ENCODE data around the gene PLA2G2F. TPM values are rescaled to one million over a fixed set of nuclear protein-coding genes. Genes with fewer than 3 reads are reported as not detected.

The PLA2G2F gene
- total RNA-seq, 1 experiment from 2014 or later = not detected

DNA sequence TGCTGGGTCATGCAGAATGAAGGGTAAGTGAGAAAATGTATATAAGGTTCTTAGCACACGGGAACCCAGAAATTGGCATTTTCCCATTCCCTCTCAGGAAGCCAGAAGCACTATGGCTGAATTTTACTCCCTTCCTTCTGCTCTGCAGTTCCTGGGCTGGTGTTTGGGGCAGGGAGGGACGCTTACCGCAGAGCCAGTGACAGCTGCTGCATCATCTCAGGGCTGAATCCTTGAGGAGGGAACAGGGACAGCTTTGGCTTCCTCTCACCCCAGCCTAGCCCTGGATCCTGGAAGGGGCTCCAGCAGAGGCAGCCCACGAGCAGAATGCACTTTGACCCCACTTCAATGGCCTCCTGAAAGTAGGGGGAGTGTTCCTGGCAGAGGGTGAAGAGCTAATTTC is 31.8 kb upstream of the PLA2G2F start:
- no peaks in the 10 kb centered on the region for H3K27me3 ChIP-seq (replicated peaks; ENCODE audit: insufficient read depth, low read depth, low read length, poor library complexity)
- H3K27ac ChIP-seq (ENCODE audit: low read depth, low read length, poor library complexity, severe bottlenecking) = no peak overlapping the region
- no peak for TF ChIP-seq EZH2 (IDR thresholded peaks at IDR 0.05; ENCODE audit: borderline replicate concordance, low read depth, low read length, poor library complexity, severe bottlenecking)
- TF ChIP-seq, protein P1, sequence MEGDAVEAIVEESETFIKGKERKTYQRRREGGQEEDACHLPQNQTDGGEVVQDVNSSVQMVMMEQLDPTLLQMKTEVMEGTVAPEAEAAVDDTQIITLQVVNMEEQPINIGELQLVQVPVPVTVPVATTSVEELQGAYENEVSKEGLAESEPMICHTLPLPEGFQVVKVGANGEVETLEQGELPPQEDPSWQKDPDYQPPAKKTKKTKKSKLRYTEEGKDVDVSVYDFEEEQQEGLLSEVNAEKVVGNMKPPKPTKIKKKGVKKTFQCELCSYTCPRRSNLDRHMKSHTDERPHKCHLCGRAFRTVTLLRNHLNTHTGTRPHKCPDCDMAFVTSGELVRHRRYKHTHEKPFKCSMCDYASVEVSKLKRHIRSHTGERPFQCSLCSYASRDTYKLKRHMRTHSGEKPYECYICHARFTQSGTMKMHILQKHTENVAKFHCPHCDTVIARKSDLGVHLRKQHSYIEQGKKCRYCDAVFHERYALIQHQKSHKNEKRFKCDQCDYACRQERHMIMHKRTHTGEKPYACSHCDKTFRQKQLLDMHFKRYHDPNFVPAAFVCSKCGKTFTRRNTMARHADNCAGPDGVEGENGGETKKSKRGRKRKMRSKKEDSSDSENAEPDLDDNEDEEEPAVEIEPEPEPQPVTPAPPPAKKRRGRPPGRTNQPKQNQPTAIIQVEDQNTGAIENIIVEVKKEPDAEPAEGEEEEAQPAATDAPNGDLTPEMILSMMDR (conservative IDR thresholded peaks at IDR 0.05; ENCODE audit: low read depth, low read length) = no peak
- no peak overlapping the region for H3K4me3 ChIP-seq (ENCODE audit: low read depth, low read length, poor library complexity, severe bottlenecking)
- BruUV-seq (replicated peaks) = no TSS peak
- ChIA-PET CTCF (no interaction called here), POLR2A (ENCODE audit: low non-redundant PET) (no interaction called here)
- no peaks in the 10 kb centered on the region for H3K9me3 ChIP-seq (ENCODE audit: low read depth, low read length, poor library complexity, severe bottlenecking)
- intact Hi-C loops (cut with micrococcal nuclease; ENCODE audit: unreplicated experiment) = no loop called here
- H3K4me1 ChIP-seq (ENCODE audit: insufficient read depth, low read length, poor library complexity, severe bottlenecking) = no peaks in the 10 kb centered on the region
- H3K36me3 ChIP-seq (ENCODE audit: insufficient read depth, low read length, poor library complexity, severe bottlenecking) = no peaks in the 10 kb centered on the region
- DNase-seq (ENCODE audit: low spot score) = no peak

DNA sequence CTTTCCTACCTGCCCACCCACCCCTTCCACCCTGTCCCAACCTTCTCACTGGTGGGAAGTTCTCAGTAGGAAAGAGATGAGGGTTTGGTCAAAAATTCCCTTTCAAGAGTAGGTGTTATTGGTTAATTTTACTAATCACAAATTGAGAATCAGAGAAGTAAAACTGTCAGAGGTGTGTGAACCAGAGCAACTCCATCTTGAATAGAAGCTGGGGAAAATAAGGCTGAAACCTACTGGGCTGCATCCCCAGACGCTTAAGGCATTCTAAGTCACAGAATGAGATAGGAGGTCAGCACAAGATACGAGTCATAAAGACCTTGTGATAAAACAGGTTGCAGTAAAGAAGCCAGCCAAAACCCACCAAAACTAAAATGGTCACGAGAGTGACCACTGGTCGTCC is 31.3 kb upstream of the PLA2G2F start:
- POLR2A ChIA-PET (ENCODE audit: low non-redundant PET) = no interaction called here

DNA sequence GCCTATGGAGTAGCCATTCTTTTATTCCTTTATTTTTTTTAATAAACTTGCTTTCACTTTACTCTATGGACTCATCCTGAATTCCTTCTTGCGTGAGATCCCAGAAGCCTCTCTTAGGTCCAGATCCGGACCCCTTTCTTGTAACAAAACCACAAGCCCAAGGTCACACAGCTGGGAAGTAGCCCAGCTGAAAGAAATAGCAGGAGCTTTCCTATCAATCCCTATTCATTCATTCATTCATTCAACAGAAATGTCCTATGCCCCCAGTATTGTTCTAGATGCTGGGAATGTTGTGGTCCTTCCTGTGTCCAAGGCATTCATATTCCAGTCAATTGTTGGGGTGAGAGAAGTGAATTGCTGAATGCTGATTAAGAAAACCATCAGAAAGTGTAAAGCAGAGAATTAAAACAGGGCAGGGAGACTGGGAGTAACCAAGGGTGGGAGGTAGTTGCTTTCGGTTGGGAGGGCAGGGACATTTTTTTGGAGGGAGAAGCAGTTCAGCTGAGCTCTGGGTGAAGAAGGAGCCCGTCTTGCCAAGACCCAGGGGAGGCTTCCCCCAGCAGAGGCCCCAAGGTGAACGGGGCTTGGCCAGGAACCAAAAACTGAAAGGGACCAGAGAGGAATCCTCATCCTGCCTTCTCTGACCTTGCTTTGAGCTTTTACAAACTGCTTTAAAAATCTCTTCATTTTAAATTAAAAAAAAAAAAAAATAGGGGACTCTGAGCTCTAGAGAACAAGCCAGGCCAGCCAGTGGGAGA is 30.6 kb upstream of the PLA2G2F start:
- CTCF ChIA-PET = no interaction called here
- POLR2A ChIA-PET (ENCODE audit: low non-redundant PET) = no interaction called here
- intact Hi-C loops (cut with micrococcal nuclease; ENCODE audit: unreplicated experiment) = no loop called here

More for the DNA sequence above, 31.3 kb upstream of the PLA2G2F start:
- TF ChIP-seq, protein P1 (conservative IDR thresholded peaks at IDR 0.05; ENCODE audit: low read depth, low read length) = no peak
- TF ChIP-seq EZH2 (IDR thresholded peaks at IDR 0.05; ENCODE audit: borderline replicate concordance, low read depth, low read length, poor library complexity, severe bottlenecking) = no peak
- Histone ChIP-seq H3K4me3 (ENCODE audit: low read depth, low read length, poor library complexity, severe bottlenecking) (no peak overlapping the region), H3K9me3 (ENCODE audit: low read depth, low read length, poor library complexity, severe bottlenecking) (no peaks in the 10 kb centered on the region), H3K27ac (ENCODE audit: low read depth, low read length, poor library complexity, severe bottlenecking) (no peak overlapping the region), H3K27me3 (replicated peaks; ENCODE audit: insufficient read depth, low read depth, low read length, poor library complexity) (no peaks in the 10 kb centered on the region), H3K36me3 (ENCODE audit: insufficient read depth, low read length, poor library complexity, severe bottlenecking) (no peaks in the 10 kb centered on the region), H3K4me1 (ENCODE audit: insufficient read depth, low read length, poor library complexity, severe bottlenecking) (no peaks in the 10 kb centered on the region)
- no TSS peak for BruUV-seq (replicated peaks)
- intact Hi-C loops (cut with micrococcal nuclease; ENCODE audit: unreplicated experiment) = no loop called here
- DNase-seq (ENCODE audit: low spot score) = no peak
- CTCF ChIA-PET = no interaction called here

More for the DNA sequence above, 30.6 kb upstream of the PLA2G2F start:
- H3K9me3 ChIP-seq (ENCODE audit: low read depth, low read length, poor library complexity, severe bottlenecking) = no peaks in the 10 kb centered on the region
- no peak for TF ChIP-seq EZH2 (IDR thresholded peaks at IDR 0.05; ENCODE audit: borderline replicate concordance, low read depth, low read length, poor library complexity, severe bottlenecking)
- TF ChIP-seq, protein P1 (conservative IDR thresholded peaks at IDR 0.05; ENCODE audit: low read depth, low read length) = no peak
- no peak for DNase-seq (ENCODE audit: low spot score)
- no peak overlapping the region for H3K27ac ChIP-seq (ENCODE audit: low read depth, low read length, poor library complexity, severe bottlenecking)
- no peak overlapping the region for H3K4me3 ChIP-seq (ENCODE audit: low read depth, low read length, poor library complexity, severe bottlenecking)
- no peaks in the 10 kb centered on the region for H3K4me1 ChIP-seq (ENCODE audit: insufficient read depth, low read length, poor library complexity, severe bottlenecking)
- H3K36me3 ChIP-seq (ENCODE audit: insufficient read depth, low read length, poor library complexity, severe bottlenecking) = no peaks in the 10 kb centered on the region
- no TSS peak for BruUV-seq (replicated peaks)
- no peaks in the 10 kb centered on the region for H3K27me3 ChIP-seq (replicated peaks; ENCODE audit: insufficient read depth, low read depth, low read length, poor library complexity)
